Activated CD8-positive, alpha-beta memory T cell treated with anti-CD3 and anti-CD28 coated beads for 4 hours (primary cell): ENCODE results near the gene CLMP.

Source experiments
- DNase-seq, 2 donors: peaks; one replicate each; pipeline ENCODE4 v3.0.0-alpha.2; 2020; ENCODE audit warnings: low read depth in 2 of 2

CLMP gene

GRCh38 chr11:123190518-123190917 lies 4.5 kb downstream of the CLMP start:
- no peak for DNase-seq

DNA sequence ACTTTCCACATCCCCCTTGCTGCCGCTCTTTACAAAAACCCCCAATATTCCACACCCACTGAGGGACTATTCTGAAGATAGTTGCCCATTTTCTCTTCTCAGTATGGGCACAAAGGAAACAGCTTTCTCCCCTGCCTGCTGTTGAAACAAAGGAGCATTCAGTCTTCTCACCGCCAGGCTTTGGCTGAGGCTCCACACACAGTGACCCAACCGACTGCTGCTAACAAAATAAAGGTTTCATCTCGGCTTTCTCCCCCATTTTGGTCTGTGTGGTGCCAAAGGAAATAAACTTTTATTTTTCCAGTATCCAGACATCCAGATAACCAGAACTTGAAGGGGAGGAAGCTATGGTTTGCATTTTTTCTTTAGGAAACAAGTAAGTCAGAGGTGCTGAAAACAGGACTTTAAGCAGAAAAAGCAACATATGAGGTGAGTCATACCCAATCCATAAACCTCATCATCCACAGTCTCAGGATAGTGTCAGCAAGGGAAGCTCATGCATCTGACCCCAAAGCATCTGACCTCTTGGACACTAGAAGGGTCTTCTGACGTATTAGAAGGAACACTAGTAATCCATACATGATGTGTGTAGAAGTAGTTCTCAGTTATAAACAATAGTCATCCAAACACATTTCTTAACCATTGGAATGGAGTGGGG lies 6.4 kb downstream of the CLMP start:
- DNase-seq: no peak

- no peak for DNase-seq
These were observed 7.2 kb downstream of the CLMP start for GRCh38 chr11:123187665-123188507.

- no peak for DNase-seq
These were observed 7.8 kb downstream of the CLMP start for GRCh38 chr11:123187248-123187647.

DNA sequence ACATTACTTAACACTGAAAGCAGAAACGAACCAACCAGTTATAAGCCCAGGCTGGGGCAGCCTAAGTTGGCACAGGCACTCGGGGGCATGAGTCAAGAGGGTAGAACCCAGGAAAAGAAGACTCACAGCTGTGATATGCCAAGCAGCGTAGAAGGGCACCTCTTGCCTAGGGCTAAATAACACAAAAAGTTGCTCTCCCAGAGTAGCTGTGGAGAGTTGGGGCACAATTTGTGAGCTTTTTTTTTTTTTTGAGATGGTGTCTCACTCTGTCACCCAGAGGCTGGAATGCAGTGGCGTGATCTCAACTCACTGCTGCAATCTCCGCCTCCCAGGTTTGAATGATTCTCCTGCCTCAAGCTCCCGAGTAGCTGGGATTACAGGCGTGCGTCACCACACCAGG lies 8.8 kb downstream of the CLMP start:
- no peak for DNase-seq

- DNase-seq: no peak
These were observed 9.7 kb downstream of the CLMP start for GRCh38 chr11:123185326-123185725.

- DNase-seq: no peak
These were observed 10.5 kb downstream of the CLMP start for GRCh38 chr11:123184531-123184930.

DNA sequence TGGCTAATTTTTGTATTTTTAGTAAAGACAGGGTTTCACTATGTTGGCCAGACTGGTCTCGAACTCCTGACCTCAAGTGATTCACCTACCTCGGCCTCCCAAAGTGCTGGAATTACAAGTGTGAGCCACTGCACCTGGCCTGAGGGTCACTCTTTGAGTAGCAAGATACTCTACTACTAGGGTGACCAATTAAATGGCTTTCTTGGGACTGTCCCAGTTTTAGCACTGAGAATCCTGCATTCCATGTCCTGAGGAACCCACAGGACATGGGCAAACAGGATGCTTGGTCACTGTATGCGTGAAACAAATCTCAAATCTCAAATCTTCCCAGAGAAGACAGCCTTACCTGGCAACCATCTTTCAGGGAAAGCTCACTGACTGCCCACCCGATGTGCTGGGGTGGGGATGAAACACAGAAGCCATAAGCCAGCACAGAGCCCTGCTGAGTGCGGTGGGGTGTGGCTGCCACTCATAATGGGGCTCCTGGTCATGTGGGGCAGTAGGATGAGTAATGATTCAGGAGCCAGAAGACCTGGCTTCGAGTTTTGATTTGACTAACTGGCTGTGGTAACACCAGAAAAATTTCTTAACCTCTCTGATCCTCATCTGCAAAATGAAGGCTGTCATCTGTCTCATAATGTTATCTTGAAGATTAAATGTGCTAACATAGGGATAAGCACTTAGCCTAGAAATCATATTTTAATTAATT lies 11.5 kb downstream of the CLMP start:
- no peak for DNase-seq

DNA sequence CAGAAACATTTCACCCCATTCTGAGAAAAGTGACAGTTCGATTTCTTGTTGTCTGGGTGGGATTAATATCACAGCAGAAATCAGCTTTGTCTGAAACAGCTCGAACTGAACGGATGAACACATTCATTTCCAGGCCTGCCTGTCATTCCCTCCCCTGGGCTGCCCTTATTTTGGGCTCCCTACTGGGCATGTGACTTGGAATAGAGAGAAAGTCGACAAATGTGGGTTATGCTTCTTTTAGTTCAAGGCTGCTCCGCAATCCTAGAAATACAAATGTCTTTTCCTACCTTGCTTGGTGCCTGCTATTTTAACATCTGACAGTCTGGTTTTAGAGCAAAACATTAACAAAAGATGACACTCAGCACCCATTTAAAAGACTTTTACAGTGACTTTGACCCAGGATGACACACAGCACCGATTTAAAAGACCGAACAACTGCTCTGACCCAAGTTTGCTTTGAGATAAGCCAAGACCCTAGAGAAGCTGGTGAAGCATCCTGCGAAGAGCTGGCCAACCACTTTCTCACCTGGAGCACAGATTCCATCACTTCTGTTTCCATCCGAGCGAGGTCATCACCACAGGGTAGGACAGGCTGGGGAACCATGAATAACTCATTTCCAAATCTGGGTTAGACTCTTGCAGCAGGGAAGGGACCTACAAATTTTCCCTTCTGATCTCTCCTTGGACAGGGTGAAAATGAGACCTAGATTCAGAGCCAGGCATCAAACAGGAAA lies 13.1 kb downstream of the CLMP start:
- no peak for DNase-seq

DNA sequence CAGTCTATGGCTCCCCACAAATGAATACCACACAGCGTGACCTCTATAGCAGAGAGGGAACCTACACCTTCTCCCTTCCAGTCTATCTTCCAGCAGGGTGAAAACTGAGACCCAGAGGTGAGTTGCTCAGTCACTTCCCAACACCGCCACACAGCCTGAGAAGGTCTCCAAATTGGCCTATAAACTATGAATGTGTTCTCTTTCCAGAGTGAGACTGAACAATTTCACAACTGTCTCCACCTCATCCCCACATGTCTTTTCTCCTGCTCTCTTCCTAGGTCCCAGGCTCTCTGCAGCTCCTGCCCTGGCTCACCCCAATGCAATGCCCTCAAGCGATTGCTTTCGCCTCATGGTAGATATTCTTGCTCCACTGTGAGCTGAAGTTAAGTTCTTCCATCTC lies 14.0 kb downstream of the CLMP start:
- no peak for DNase-seq

GRCh38 chr11:123180574-123180973 lies 14.5 kb downstream of the CLMP start:
- no peak for DNase-seq

DNA sequence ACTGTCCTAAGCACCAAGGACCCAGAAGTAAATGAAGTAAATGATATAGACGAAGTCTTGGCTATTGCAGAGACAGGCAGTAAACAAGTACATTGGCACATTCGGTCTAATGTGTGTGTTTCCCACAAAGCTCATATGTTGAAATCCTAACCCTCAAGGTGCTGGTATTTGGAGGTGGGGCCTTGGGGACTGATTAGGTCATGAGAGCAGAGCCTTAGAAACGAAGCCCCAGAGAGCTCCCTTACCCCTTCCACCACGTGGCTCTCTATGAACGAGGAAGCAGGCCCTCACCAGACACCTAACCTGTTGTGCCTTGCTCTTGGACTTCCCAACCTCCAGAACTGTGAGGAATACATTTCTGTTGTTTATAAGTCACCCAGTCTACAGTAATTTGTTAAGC lies 14.9 kb downstream of the CLMP start:
- no peak for DNase-seq

- no peak for DNase-seq
These were observed 15.5 kb downstream of the CLMP start for GRCh38 chr11:123179586-123179985.

DNA sequence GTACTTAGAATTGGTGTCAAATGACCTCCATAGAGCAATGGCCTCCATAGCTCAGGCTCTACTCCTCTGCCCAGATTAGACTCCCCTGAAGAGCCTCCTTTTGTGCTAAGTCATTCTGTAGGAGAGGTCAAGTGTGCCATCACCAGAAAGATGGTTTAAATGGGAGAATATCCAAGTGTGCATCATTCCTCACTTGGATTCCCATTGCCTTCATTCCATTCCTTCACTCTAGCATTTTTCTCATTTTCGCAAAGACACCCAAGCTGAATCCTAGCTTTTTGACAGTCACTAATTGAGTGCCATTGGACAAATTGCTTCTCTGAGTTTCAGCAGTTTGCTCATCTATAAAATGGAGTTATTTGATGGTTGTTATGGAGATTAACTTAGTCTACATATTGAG lies 16.9 kb downstream of the CLMP start:
- no peak for DNase-seq

GRCh38 chr11:123176785-123177184 lies 18.3 kb downstream of the CLMP start:
- DNase-seq: no peak

GRCh38 chr11:123174196-123175183 lies 20.6 kb downstream of the CLMP start:
- DNase-seq: no peak

- DNase-seq: no peak
These were observed 21.2 kb downstream of the CLMP start for GRCh38 chr11:123173856-123174186.

GRCh38 chr11:123173040-123173855 lies 21.8 kb downstream of the CLMP start:
- no peak for DNase-seq

DNA sequence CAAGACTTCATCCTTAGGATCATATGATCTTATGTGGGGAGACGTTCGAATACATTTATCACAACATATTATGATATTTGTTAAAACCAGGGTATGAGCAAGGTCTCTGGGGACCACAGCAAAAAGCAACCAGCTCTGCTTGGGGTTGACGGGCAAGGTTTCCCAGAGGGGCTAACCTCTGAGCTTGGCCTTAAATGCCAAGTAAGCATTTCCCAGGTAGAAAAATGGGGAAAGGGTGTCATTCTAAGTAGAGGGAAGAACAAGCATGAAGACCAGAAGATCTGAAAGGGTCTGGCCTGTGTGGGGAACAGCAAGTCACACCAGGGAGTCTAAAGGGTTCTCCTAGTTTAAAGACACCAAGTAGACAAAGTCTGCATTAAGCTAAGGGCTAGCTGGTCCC lies 24.1 kb downstream of the CLMP start:
- DNase-seq: no peak

- DNase-seq: no peak
These were observed 25.2 kb downstream of the CLMP start for GRCh38 chr11:123169821-123170220.
